ENCODE measurements around the gene WBP2. TPM values are rescaled to one million over a fixed set of nuclear protein-coding genes. Genes with fewer than 3 reads are reported as not detected.

WBP2 gene
- total and polyA plus RNA-seq, 8 donors = 56.0 to 106 (median 67.9) TPM

DNA sequence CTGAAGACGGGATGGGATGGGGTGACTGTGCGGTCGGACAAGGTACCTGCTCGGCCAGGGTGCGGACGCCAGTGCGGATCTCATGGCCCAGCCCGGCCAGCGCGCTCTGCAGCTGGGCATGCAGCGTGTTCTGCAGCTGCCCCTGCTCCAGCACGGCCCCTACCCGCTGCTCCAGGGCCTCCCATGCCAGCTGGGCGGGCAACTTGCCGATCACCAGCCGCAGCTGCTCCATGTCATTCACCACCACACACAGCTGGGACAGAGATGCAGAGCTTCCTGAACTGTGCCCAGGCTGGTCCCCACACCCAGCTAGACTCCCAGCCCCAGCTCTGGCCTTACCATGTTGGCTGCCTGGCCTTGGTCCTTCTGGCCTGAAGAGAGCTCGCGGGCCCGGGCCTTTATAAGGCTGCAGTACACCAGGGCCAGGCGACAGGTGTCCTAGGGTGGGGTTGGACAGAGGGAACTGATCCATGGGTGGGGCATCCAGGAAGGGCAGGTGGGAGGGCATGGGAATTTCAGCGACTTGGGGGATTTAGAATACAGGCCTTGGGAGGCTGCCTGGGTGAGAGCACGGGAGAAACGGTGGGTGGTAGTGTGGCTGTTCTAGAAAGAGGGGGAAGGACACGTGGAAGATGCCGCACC, 20.7 kb downstream of the WBP2 start:
- Histone ChIP-seq H3K4me1 (no peaks in the 10 kb centered on the region), H3K36me3 (no peaks in the 10 kb centered on the region), H3K27me3 (no peaks in the 10 kb centered on the region), H3K4me3 (no peak overlapping the region), H3K9me3 (no peaks in the 10 kb centered on the region), H3K27ac (no peak overlapping the region)
- TF ChIP-seq, protein P1, sequence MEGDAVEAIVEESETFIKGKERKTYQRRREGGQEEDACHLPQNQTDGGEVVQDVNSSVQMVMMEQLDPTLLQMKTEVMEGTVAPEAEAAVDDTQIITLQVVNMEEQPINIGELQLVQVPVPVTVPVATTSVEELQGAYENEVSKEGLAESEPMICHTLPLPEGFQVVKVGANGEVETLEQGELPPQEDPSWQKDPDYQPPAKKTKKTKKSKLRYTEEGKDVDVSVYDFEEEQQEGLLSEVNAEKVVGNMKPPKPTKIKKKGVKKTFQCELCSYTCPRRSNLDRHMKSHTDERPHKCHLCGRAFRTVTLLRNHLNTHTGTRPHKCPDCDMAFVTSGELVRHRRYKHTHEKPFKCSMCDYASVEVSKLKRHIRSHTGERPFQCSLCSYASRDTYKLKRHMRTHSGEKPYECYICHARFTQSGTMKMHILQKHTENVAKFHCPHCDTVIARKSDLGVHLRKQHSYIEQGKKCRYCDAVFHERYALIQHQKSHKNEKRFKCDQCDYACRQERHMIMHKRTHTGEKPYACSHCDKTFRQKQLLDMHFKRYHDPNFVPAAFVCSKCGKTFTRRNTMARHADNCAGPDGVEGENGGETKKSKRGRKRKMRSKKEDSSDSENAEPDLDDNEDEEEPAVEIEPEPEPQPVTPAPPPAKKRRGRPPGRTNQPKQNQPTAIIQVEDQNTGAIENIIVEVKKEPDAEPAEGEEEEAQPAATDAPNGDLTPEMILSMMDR (IDR thresholded peaks at IDR 0.05) = no peak
- DNase-seq (peak in 1 of 6 donors; percentile 58), FAIRE-seq (no peak), ATAC-seq (no peak)
- 92 to 93% methylated on average over 25 of the region's 25 CpGs for WGBS, 2 donors
- intact Hi-C loops (cut with DNase I) = no loop called here

DNA sequence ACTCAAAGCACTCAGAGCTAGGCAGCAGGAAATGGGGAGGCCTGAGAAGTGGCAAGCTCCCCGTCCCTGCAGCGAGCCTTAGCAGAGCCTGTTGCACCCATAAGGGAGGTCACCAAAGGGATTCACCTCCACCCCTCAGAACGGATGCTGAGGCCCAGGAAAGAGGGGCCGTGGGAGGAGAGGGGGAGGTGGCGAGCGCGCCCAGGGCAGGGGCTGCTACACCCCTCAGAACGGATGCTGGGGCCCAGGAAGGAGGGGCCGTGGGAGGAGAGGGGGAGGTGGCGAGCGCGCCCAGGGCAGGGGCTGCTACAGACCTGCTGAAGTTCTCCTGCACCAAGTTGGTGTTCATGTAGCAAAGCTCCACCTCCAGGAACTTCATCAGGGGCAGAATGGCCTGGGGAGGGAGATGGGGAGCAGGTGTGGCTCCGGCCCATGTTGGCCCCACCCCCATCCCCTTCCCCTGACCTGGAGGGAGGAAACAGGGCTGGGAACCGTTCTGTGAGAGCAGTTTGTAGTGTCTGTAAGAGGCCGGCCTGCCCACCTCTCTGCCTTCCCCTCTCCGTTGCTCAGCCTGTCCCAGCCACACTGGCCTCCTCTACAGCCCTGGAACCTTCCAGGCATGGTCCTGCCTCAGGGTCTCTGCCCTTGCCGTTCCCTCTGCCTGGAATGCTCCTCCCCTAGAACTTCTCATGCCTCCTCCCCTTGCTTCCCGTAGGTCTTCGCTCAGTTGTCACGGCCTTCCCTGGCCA, 22.3 kb downstream of the WBP2 start:
- FAIRE-seq (no peak), ATAC-seq (no peak), DNase-seq (peak in 1 of 6 donors; percentile 49)
- no peaks in the 10 kb centered on the region for H3K9me3 ChIP-seq
- WGBS, 2 donors = 75 to 76% methylated on average over 20 of the region's 20 CpGs
- no peaks in the 10 kb centered on the region for H3K27me3 ChIP-seq
- H3K36me3 ChIP-seq = no peaks in the 10 kb centered on the region
- TF ChIP-seq, protein P1 (IDR thresholded peaks at IDR 0.05) = no peak
- H3K4me3 ChIP-seq = no peak overlapping the region
- intact Hi-C loops (cut with DNase I) = no loop called here
- H3K27ac ChIP-seq = peak overlapping the region in 2 of 4 donors; percentile 15 to 28
- no peaks in the 10 kb centered on the region for H3K4me1 ChIP-seq

DNA sequence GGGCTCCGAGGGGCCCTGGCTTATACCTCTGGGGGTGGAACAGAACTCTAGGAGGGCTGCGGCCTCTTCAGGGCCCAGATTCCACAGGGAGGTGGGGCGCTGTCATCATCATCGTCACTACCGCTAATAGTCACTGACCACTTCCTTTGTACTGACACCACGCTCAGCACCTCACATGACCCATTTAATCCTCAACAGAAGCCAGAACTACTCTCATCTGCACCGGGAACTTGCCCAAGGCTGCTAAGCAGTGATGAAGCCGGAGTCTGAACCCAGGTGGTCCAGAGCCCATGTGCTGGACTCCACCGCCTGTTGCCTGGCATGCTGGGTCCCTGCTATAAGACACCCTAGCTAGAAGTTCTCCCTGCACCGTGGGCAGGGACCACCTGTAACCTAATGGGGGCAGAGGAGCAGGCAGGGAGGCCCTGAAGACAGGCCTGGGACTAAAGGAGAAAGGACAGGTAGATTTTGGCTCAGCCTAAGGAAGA, 22.9 kb downstream of the WBP2 start:
- ATAC-seq = peak in 2 of 4 donors; percentile 43 to 44
- H3K27ac ChIP-seq = peak overlapping the region in 2 of 4 donors; percentile 15 to 28
- no peak for DNase-seq
- TF ChIP-seq, protein P1 (IDR thresholded peaks at IDR 0.05) = no peak
- no peak for FAIRE-seq
- no peak overlapping the region for H3K4me3 ChIP-seq
- H3K4me1 ChIP-seq = peaks cover 0 to 6% (median 0%) of the 10 kb centered on the region in 3 donors
- no peaks in the 10 kb centered on the region for H3K9me3 ChIP-seq
- H3K27me3 ChIP-seq = no peaks in the 10 kb centered on the region
- WGBS, 2 donors = 86 to 90% methylated on average over 10 of the region's 10 CpGs
- intact Hi-C loops (cut with DNase I) = no loop called here
- no peaks in the 10 kb centered on the region for H3K36me3 ChIP-seq

DNA sequence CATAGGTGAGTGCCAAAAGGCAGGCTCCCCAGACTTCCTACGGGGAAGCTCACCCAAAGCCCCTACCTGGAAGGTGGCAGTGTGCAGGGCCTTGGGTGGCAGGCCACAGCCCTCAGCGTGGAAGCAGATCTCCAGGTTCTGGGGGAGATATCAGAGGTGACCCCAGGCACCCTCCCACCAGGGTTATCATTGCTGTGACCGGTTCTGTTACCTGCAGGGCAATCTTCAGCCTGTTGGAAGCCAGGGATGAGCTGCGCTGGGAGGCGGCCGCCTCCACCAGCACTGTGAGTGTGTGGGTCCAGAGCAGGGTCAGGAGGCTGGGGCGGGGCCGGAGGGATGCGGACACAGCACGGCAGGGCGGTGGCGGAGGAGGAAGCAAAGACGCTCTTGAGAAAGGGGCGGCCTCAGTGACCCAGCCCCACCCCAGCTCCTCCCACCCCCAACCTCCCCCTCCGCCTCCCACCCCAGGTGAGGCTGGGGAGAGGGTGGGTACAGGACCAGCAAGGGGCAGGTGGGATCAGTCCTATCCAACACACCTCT, 24.0 kb downstream of the WBP2 start:
- DNase-seq (peak in 1 of 6 donors; percentile 65), ATAC-seq (no peak), FAIRE-seq (no peak)
- Histone ChIP-seq H3K9me3 (no peaks in the 10 kb centered on the region), H3K27ac (no peak overlapping the region), H3K27me3 (no peaks in the 10 kb centered on the region), H3K4me1 (peaks cover 0 to 8% (median 0%) of the 10 kb centered on the region in 3 donors), H3K4me3 (no peak overlapping the region), H3K36me3 (no peaks in the 10 kb centered on the region)
- intact Hi-C loops (cut with DNase I) = no loop called here
- 92 to 95% methylated on average over 13 to 15 of the region's 15 CpGs for WGBS, 2 donors
- TF ChIP-seq, protein P1 (IDR thresholded peaks at IDR 0.05) = no peak

Measured in pancreas (tissue), 10 donors.